Endothelial cell of umbilical vein (primary cell): ENCODE results near the gene FAM53A. TPM values are rescaled to one million over a fixed set of nuclear protein-coding genes. Genes with fewer than 3 reads are reported as not detected.

Source experiments
- BruUV-seq: library from RNA; stranded (reverse); fragments of 400-500 nt; replicated peaks from 2 replicates; lab custom pipeline; 2021; lab: Mats Ljungman, UMichigan
- CTCF ChIA-PET: fragments of 300-600, 350-600 bp; sonication (Branson Sonifier 250); formaldehyde crosslinking; loops from one replicate; lab custom pipeline; 2021; ENCODE audit warnings: antibody characterized with exemption, inconsistent platforms; lab: Charles Lee
- POLR2A ChIA-PET: fragments of 300-600, 350-600 bp; sonication (Branson Sonifier 250); formaldehyde crosslinking; loops from one replicate; lab custom pipeline; 2021; ENCODE audit warnings: antibody characterized with exemption, inconsistent platforms; lab: Charles Lee
- DNase-seq: peaks from one replicate; pipeline ENCODE4 v3.0.0-alpha.2; 2011; ENCODE audit warnings: low read depth, low spot score
- FAIRE-seq: peaks from 2 replicates; lab custom pipeline; 2011; peaks lifted over from hg19 to GRCh38; lab: Jason Lieb, UNC
- H2AFZ ChIP-seq: 2 replicates; pipeline ENCODE4 v1.6.0; 2012; ENCODE audit warnings: low read depth, low read length, control low read depth, inconsistent platforms
- H3K27ac ChIP-seq: 2 replicates; pipeline ENCODE4 v1.5.1; 2011; ENCODE audit warnings: low read depth, mild to moderate bottlenecking, control low read depth, low read length, moderate library complexity; ENCODE audit not compliant: insufficient read depth
- H3K27me3 ChIP-seq, 2 experiments: 2 replicates each; pipeline versions ENCODE4 v1.6.0 to v1.6.1; 2011; ENCODE audit warnings: low read length in 2 of 2, mixed read lengths in 1 of 2; ENCODE audit not compliant: control insufficient read depth in 2 of 2, insufficient read depth in 2 of 2
- H3K36me3 ChIP-seq, 2 experiments: 2 replicates in 1 of 2; 3 replicates in 1 of 2; pipeline ENCODE4 v1.5.1; 2011; ENCODE audit warnings: low read length in 2 of 2, mild to moderate bottlenecking in 1 of 2, moderate library complexity in 1 of 2; ENCODE audit not compliant: control insufficient read depth in 2 of 2, insufficient read depth in 2 of 2; ENCODE audit errors: extremely low read depth in 1 of 2
- H3K4me1 ChIP-seq: 3 replicates; pipeline ENCODE4 v1.5.1; 2011; ENCODE audit warnings: mild to moderate bottlenecking, low read length; ENCODE audit not compliant: control insufficient read depth, insufficient read depth; ENCODE audit errors: extremely low read depth
- H3K4me2 ChIP-seq: 2 replicates; pipeline ENCODE4 v1.6.1; 2011; ENCODE audit warnings: low read length, control low read depth, mixed read lengths; ENCODE audit not compliant: insufficient read depth
- H3K4me3 ChIP-seq, 3 experiments: fragments of 200-600 bp in 1 of 3; sonication (generic), shearing (Covaris generic) in 1 of 3; replicated peaks in 1 of 3; 2 replicates each; pipeline ENCODE4 v1.5.1; 2011 to 2016; ENCODE audit warnings: control low read depth in 3 of 3, low read length in 3 of 3, mild to moderate bottlenecking in 2 of 3, inconsistent platforms in 1 of 3, low read depth in 1 of 3, moderate library complexity in 1 of 3; ENCODE audit not compliant: insufficient read depth in 1 of 3
- H3K79me2 ChIP-seq: 2 replicates; pipeline ENCODE4 v1.6.0; 2012; ENCODE audit warnings: low read length, inconsistent platforms; ENCODE audit not compliant: control insufficient read depth, insufficient read depth
- H3K9ac ChIP-seq: replicated peaks from 2 replicates; pipeline ENCODE3; 2011; ENCODE audit warnings: low read length, control low read depth; ENCODE audit not compliant: insufficient read depth; ENCODE audit errors: extremely low read depth
- H3K9me1 ChIP-seq: replicated peaks from 3 replicates; pipeline ENCODE4 v1.6.0; 2011; ENCODE audit warnings: mild to moderate bottlenecking, low read length; ENCODE audit not compliant: control insufficient read depth, insufficient read depth; ENCODE audit errors: extremely low read depth
- H3K9me3 ChIP-seq: replicated peaks from 2 replicates; pipeline ENCODE4 v1.5.1; 2012; ENCODE audit warnings: low read length, inconsistent platforms; ENCODE audit not compliant: control insufficient read depth, insufficient read depth
- H4K20me1 ChIP-seq: replicated peaks from 2 replicates; pipeline ENCODE3; 2011; ENCODE audit warnings: mild to moderate bottlenecking, low read length; ENCODE audit not compliant: control insufficient read depth, insufficient read depth; ENCODE audit errors: extremely low read depth
- EZH2 ChIP-seq: IDR thresholded peaks from 2 replicates; pipeline ENCODE4 v1.6.1; 2012; ENCODE audit warnings: borderline replicate concordance, low read depth, mild to moderate bottlenecking, moderate library complexity, low read length, inconsistent platforms; ENCODE audit not compliant: severe bottlenecking
- FOS ChIP-seq: IDR thresholded peaks from 2 replicates; pipeline ENCODE4 v1.6.1; 2011; ENCODE audit warnings: mild to moderate bottlenecking, low read length, moderate library complexity, borderline replicate concordance; ENCODE audit not compliant: insufficient read depth
- GATA2 ChIP-seq: IDR thresholded peaks from 2 replicates; pipeline ENCODE4 v1.7.0; 2011; ENCODE audit warnings: low read depth, mild to moderate bottlenecking, moderate library complexity, mixed read lengths, low read length; ENCODE audit not compliant: insufficient read length, insufficient read depth
- JUN ChIP-seq: IDR thresholded peaks from 2 replicates; pipeline ENCODE4 v1.6.1; 2011; ENCODE audit warnings: borderline replicate concordance, low read depth; ENCODE audit not compliant: insufficient read length, insufficient read depth
- MAX ChIP-seq: IDR thresholded peaks from 2 replicates; pipeline ENCODE4 v1.6.1; 2011; ENCODE audit not compliant: insufficient read depth, insufficient read length
- MYC ChIP-seq: IDR thresholded peaks from one replicate; pipeline ENCODE4 v1.6.1; 2011; ENCODE audit warnings: mild to moderate bottlenecking, low read depth, low read length
- POLR2A ChIP-seq: IDR thresholded peaks from 2 replicates; pipeline ENCODE4 v1.6.1; 2012; ENCODE audit warnings: low read depth, mild to moderate bottlenecking, control low read depth, low read length
- POLR2AphosphoS5 ChIP-seq: IDR thresholded peaks from 2 replicates; pipeline ENCODE4 v1.6.1; 2012; ENCODE audit warnings: low read depth, mild to moderate bottlenecking, control low read depth, low read length, moderate library complexity; ENCODE audit not compliant: insufficient read depth
- dilution Hi-C: fragments of 300-500 bp; cut with MboI; formaldehyde crosslinking; loops from one replicate; pipeline ENCODE4 v1.15.0; 2019; ENCODE audit warnings: low sequenced_read_pairs; ENCODE audit not compliant: extremely low pct_ligation_motif_present
- intact Hi-C: fragments of 100-400 bp; cut with micrococcal nuclease; formaldehyde crosslinking; loops from one replicate; pipeline ENCODE4 v1.10.0; 2022
- polyA plus RNA-seq, 4 experiments: library from polyadenylated mRNA; depleted of rRNA in 3 of 4; stranded (reverse) in 3 of 4; unstranded in 1 of 4; fragments of >200 nt; gene quantifications; 2 replicates each; pipeline versions ENCODE4 v1.2.1 to v1.2.3, GENCODE V29; 2011 to 2012; ENCODE audit warnings: missing spikeins in 1 of 4
- total RNA-seq: library from RNA; stranded (reverse); gene quantifications from 2 replicates; pipeline ENCODE4 v1.2.3, GENCODE V29; 2021
- TF ChIP-seq, protein P1 (sequence below), 2 donors: IDR thresholded peaks; 1 replicate in 1 of 2; 2 replicates in 1 of 2; pipeline ENCODE4 v1.5.1; 2011; ENCODE audit warnings: low read length in 2 of 2, mild to moderate bottlenecking in 2 of 2, moderate library complexity in 2 of 2, control low read depth in 1 of 2, inconsistent platforms in 1 of 2, low read depth in 1 of 2; ENCODE audit not compliant: insufficient read depth in 1 of 2; ENCODE audit errors: extremely low read depth in 1 of 2

Gene FAM53A
- total and polyA plus RNA-seq, 2 donors (not counting 3 experiments of a cell fraction or from before 2014, with no cell fraction given), result 1.3 to 1.7 TPM

- DNase-seq (no peak), FAIRE-seq (no peak)
- TF ChIP-seq GATA2 (no peak), MAX (no peak), MYC (no peak), POLR2A (no peak), JUN (no peak), EZH2 (no peak), POLR2AphosphoS5 (no peak), FOS (no peak)
- TF ChIP-seq, protein P1, sequence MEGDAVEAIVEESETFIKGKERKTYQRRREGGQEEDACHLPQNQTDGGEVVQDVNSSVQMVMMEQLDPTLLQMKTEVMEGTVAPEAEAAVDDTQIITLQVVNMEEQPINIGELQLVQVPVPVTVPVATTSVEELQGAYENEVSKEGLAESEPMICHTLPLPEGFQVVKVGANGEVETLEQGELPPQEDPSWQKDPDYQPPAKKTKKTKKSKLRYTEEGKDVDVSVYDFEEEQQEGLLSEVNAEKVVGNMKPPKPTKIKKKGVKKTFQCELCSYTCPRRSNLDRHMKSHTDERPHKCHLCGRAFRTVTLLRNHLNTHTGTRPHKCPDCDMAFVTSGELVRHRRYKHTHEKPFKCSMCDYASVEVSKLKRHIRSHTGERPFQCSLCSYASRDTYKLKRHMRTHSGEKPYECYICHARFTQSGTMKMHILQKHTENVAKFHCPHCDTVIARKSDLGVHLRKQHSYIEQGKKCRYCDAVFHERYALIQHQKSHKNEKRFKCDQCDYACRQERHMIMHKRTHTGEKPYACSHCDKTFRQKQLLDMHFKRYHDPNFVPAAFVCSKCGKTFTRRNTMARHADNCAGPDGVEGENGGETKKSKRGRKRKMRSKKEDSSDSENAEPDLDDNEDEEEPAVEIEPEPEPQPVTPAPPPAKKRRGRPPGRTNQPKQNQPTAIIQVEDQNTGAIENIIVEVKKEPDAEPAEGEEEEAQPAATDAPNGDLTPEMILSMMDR (IDR thresholded peaks at IDR 0.05; ENCODE audit: extremely low read depth in 1 of 2, insufficient read depth in 1 of 2, low read depth in 1 of 2, low read length in 2 of 2), result no peak
- Histone ChIP-seq H3K27ac (no peak overlapping the region), H3K9ac (no peak overlapping the region), H3K4me2 (no peak overlapping the region), H3K79me2 (no peaks in the 10 kb centered on the region), H3K9me3 (no peaks in the 10 kb centered on the region), H3K27me3 (no peaks in the 10 kb centered on the region), H2AFZ (no peak overlapping the region), H3K9me1 (no peaks in the 10 kb centered on the region), H4K20me1 (no peaks in the 10 kb centered on the region), H3K4me3 (no peak overlapping the region), H3K4me1 (no peaks in the 10 kb centered on the region), H3K36me3 (no peaks in the 10 kb centered on the region)
- ChIA-PET CTCF (no interaction called here), POLR2A (no interaction called here)
- dilution Hi-C loops (no loop called here), intact Hi-C loops (no loop called here)
- BruUV-seq, result no TSS peak
Measured at GRCh38 chr4:1655676-1656075, 28.4 kb downstream of the FAM53A start.
